Nucleus accumbens (tissue), 56 donors: ENCODE results near the gene DZIP3.
"Not testable (repeated sequence)": the region's sequence is repeated elsewhere in the genome, so short reads cannot be mapped to it uniquely, and the experiment has no call there.

Source experiments
- DNase-seq, 56 donors: peaks; one replicate each; lab custom pipeline; 2025; lab: John Stamatoyannopoulos, UW

Gene DZIP3

DNA sequence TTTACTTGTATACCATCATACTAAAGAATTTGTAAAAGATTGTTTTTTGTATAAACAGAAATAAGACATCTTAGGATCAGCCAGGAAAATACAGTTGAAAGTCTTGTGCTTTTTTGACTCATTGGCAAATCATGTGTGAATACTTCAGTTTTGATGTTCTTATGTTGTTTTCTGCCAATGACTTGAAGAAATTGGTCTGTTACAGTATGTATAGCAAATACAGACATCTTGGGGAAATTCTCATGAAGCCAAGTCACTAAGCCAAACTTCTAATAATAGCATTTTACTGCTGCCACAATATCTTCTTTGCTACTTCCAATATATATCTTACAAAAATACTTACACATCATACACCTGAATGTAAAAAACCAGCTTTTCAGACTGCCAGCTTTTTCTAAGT lies 83.2 kb downstream of the DZIP3 start:
- no peak for DNase-seq

- peak in 5 of 56 donors; percentile 17 to 39 (median 25) for DNase-seq
Observed at GRCh38 chr3:108673988-108674661, 84.6 kb downstream of the DZIP3 start.

GRCh38 chr3:108677811-108678210 lies 88.3 kb downstream of the DZIP3 start:
- no peak for DNase-seq

GRCh38 chr3:108692286-108692685 lies 102.8 kb downstream of the DZIP3 start:
- DNase-seq, result not testable (repeated sequence)

- DNase-seq, result no peak
Observed at GRCh38 chr3:108698461-108698860, 108.9 kb downstream of the DZIP3 start.

DNA sequence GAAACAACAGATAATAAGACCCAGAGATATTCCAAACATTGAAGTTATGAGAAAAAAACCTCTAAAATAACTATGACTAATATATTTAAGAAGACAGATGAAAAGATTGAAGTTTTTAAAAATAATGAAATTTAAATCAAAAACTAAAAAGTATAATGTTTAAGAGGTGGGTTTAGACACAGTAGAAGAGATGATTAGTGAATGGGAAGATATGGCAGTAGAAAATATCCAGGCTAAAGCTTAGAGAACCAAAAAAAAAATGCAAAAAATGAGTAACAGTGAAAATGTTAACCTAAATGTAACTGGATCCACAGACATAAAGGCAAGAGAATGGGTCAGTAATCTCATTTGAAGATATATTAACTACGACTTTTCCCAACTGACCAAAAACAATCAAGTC lies 115.5 kb downstream of the DZIP3 start:
- DNase-seq, result no peak

- no peak for DNase-seq
Observed at GRCh38 chr3:108713009-108713516, 123.5 kb downstream of the DZIP3 start.

DNA sequence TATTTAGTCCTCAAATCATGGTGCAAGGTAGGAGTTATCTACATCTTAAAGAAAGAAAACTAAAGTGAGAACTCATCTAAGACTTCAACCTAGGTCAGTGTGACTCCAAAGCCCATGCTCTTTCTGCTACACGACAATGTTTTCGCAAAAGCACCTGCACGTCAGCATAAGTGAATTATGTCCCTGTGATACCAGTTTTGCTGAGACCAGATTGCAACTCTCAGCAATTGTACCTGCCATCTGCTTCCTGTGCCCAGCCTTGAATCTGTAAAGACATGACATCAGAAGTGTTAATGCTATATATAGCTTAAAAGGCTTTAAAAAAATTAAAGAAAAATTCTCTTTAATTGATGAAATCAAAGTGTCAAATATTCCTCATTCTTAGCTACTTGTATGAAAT lies 124.3 kb downstream of the DZIP3 start:
- DNase-seq, result no peak

- no peak for DNase-seq
Observed at GRCh38 chr3:108718454-108718853, 128.9 kb downstream of the DZIP3 start.

DNA sequence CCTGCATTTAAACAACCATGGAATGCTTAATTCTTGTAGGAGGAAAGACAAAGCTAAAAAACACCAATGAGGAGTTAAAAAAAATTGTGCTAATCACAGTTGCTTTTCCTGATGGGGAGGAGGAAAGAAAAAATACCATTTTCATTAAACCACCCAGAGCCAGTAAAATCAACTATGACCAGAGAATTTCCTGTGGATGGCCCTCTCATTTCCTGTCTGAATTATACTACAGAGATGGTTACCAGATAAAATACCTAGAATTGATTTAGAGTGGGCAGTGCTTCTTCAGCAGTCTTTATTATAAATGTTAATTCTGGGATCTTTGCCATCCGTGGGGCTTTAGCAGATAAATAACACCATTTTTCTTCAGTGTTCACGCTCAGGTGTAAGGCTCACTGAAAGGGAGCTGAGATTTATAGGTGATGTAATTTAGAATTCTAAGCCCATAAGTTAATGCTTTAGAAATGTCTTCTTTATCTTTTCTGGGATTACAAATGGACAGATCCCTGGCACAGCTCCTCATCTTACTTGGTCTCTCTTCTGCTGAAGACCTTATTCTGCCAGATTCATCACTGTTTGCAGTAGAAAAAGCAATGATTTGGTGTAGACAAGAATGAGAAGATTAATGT lies 129.8 kb downstream of the DZIP3 start:
- DNase-seq, result no peak

- no peak for DNase-seq
Observed at GRCh38 chr3:108722724-108723123, 133.2 kb downstream of the DZIP3 start.

GRCh38 chr3:108724101-108724500 lies 134.6 kb downstream of the DZIP3 start:
- DNase-seq, result no peak

GRCh38 chr3:108728105-108728504 lies 138.6 kb downstream of the DZIP3 start:
- no peak for DNase-seq

DNA sequence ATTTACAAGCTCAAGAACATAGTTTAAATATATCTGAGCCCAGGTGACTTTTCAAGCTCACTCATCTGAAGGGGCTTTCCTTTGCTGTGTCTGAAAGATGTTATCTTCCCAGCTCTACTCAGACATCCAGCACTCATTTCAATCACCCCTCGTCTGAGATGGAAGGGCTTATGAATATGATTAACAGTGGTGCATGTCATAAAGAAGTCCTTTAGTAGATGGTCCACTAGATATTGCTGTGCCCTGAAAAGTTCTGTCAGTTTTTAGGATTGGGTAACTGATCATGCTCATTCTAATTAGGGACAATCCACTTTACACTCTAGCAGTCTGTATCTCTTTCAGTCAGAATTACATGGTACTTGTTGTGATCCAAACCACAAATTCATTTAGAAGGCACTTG lies 139.4 kb downstream of the DZIP3 start:
- no peak for DNase-seq

- DNase-seq, result no peak
Observed at GRCh38 chr3:108736821-108737220, 147.3 kb downstream of the DZIP3 start.

DNA sequence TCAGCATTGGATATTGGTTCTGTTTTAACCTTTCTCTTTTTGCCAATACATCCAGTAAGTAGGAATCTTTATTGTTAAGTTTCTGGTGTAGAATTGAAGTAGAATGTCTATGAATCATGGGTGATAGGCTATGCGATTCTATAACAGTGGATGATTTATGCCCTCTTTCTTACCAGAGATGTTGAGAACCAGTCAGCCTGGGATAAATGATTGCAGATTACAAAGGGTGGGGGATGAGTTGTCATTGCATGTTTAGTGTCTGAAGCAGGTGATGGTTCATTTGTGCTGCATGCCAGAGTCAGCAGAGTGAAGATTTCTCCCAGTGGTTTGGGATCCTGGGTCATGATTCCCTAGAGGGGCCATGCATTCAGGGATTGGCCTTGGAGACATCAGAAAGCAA lies 153.4 kb downstream of the DZIP3 start:
- DNase-seq, result no peak
